ENCODE data around the gene CCDC87. TPM values are rescaled to one million over a fixed set of nuclear protein-coding genes. Genes with fewer than 3 reads are reported as not detected.
"Not testable (repeated sequence)": the region's sequence is repeated elsewhere in the genome, so short reads cannot be mapped to it uniquely, and the experiment has no call there.

Gene CCDC87
- polyA plus RNA-seq, 3 donors = 0.28 to 0.36 (median 0.28) TPM

DNA sequence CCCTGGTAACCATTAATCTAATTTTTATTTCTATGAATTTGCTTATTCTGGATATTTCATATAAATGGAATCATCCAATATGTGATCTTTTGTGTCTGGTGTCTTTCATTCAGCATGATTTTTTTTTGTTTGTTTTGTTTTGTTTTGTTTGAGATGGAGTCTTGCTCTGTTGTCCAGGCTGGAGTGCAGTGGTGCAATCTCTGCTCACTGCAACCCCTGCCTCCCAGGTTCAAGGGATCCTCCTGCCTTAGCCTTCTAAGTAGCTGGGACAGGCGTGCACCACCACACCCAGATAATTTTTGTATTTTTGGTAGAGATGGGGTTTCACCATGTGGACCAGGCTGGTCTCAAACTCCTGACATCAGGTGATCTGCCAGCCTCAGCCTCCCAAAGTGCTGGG, 7.4 kb downstream of the CCDC87 start:
- not testable (repeated sequence) for DNase-seq (ENCODE audit: low read depth in 3 of 3, low spot score in 2 of 3)

DNA sequence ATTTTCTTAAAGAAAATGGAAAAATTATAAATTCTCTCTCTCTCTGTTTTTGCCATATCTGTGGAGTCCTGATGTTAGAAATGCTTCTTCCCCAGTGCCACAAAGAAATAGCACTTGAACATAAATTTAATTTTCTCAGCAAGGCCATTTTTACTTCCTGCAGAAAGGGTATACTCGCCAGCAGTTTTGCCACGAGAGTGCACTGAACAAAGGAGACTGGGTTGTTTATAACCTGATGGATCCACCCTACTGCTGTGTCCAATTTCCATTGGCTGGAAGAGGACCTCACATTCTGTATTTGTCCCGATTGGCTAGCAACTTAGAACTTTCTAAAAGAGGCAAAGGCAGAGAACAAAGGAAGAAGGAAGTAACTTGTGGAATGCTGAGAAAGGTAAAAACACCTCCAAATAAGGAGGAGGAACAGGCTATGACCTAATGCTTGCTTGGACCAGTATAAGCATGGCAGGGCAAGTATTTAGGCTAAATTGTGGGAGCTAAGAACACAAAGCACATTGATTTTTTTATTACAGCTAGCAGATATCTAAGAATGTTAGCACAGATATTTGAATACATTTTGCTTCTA, 10.2 kb downstream of the CCDC87 start:
- not testable (repeated sequence) for DNase-seq (ENCODE audit: low read depth in 3 of 3, low spot score in 2 of 3)

DNA sequence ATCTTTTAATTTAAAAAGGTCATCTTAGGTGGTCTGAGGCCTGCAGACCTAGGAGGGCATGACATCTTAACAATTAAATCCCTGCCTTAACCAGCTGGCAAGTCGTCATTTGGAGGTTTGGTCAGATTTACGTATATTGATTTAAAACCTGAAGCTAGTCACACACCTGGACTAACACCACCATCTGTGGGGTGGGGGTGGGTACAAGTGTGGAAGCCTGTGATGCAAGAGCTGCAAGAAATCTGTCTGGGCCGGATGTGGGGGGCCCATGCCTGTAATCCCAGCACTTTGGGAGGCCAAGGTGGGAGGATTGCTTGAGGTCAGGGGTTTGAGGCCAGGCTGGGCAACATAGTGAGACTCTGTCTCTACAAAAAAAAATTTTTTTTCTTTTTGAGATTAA, 11.6 kb downstream of the CCDC87 start:
- DNase-seq (ENCODE audit: low read depth in 3 of 3, low spot score in 2 of 3) = no peak

DNA sequence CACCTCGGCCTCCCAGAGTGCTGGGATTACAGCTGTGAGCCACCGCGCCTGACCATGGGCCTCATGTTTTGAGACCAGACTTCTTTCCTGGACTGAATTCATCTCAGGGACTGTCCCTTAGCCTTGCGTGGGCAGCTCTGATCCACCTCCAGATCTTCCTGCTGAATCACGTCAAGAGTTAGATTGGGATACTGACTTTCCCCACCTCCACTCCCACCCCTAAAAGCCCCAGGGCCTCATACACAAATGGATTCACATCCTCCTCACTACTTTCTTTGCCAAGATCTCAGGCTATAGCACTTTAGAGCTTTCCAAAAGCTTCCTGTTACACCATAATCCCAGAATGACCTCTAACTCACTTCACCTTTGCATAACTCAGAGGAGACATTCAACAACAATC, 12.1 kb downstream of the CCDC87 start:
- DNase-seq (ENCODE audit: low read depth in 3 of 3, low spot score in 2 of 3) = no peak

DNA sequence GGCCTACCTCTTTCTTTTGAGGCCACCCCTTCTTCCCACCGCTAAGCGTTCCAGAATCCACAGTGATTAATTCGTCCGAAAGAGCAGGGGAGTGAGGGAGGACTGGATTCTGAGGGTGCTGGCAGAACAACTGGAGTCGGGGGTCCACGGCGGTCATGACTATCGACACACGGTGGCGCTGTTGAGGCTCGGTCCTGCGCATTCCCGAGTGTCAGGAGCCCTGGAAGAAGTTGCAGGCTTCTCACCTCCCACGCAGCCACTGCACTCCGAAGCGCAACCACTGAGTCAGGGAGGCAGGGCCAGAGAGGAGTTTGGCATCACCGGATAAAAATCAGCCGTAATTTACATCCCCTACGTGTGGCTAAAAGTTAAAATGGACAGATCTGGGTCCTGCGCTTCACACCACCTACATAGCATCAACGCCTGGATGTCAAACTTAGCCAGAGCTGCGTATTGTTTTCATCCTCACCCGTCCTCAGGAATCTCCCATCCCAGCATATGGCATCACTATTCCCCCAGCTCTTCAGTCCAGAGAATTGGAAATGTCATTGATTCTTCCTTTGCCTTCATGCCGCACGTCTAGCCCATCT, 13.8 kb downstream of the CCDC87 start:
- DNase-seq (ENCODE audit: low read depth in 3 of 3, low spot score in 2 of 3) = peak in 2 of 3 donors; percentile 44 to 57

DNA sequence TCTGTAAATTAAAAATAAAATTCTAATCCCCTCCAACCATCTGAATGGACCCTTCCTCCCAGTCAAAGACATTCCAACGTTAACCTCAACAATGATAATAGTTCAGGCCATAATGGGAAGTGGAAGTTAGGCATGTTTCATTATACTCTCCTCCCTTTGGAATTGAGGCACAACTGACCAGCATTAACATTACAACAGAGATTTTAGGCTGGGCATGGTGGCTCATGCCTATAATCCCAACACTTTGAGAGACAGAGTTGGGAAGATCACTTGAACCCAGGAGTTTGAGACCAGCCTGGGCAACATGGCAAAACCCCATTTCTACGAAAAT, 22.0 kb downstream of the CCDC87 start:
- DNase-seq (ENCODE audit: low read depth in 3 of 3, low spot score in 2 of 3) = no peak

DNA sequence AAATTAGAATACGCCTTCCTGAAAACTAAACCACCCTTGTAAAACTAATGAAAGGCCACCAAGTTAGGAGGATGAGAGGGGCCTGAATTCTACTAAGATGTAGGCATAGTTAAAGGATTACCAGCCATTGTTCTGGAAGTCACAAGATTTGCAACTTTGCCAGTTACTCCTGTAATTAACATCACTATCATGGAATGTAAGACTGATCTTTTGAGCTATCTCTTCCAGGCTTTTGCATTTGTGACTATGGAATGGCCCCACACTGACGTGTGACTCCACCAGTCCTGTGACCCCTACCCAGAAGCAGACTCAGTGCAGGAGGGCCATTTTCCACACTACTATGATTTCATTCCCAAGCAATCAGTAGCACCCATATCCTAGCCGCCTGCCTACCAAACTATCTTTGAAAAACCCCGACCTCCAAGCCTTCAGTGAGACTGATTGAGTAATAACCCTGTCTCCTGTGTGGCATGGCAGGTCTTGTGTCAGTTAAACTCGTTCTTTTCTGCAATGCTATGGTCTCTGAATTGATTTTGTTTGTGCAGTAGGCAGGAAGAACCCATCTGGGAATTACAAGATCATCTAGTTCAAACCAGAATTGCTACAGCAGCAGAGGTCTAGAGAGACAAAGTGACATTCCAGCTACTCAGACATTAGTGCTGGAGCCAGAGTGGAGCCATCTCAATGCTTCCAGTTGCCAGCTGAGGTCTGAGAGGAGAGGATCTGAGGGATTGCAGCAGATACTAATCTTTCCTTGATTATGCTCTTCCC, 22.6 kb downstream of the CCDC87 start:
- no peak for DNase-seq (ENCODE audit: low read depth in 3 of 3, low spot score in 2 of 3)

DNA sequence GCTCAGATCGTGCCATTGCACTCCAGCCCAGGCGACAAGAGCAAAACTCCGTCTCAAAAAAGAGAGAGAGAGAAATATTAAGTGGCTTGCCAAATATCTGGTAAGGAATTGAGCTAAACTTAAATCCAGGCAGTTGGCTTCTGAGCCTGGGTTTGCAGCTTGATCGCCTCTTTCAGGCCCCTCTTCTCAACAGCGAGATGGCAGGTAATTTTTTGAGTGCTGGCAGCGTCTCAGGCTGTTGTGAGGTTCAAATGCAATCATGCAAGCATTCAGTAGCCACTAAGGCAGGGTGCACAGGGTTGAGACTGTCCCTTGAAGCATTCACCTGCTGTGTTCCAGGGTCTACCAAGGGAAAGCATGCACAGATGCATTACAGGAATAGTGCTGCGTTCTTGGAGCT, 23.8 kb downstream of the CCDC87 start:
- DNase-seq (ENCODE audit: low read depth in 3 of 3, low spot score in 2 of 3) = no peak

DNA sequence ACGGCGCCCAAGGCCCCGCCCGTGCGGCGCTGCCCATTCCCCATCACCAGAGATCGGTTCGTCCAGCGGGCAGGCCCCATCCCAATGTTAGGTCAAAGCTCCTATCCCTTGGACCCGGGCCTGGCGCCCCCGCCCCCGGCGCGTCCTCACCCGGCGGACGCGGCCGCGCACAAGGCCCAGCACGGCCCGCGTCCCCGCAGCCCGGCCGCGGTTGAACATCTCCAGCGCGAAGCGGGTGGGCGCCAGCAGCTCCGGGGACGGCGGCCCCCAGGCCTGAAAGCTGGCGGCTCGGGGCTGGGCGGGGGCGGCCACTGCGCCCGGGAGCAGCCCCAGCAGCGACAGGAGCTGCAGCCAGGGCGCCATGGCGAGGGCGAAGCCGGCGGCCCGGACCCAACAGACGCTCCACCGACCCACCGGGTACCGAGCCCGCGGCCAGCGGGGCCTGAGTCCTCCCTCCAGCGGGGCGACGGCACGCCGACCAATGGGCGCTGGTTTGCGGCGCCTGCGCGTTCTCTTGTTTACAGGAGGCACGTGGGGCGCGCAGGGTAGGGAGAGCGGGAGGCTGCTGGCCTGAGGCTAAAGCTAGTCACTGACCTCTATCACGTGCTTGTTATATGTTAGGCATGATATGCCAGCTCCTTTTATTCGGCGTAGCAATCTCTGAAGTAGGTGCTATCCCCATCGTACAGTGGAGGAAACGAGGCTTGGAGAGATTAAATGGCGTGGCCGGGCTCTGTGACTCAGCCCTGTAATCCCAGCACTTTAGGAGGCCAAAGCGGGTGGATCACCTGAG, 24.5 kb downstream of the CCDC87 start, which contains the start of gene CTSF:
Gene CTSF, minus strand, starts transcription at position 483 of the 793 bp plus-strand sequence. Its CDS starts 120 bp downstream, at position 363.
- DNase-seq (ENCODE audit: low read depth in 3 of 3, low spot score in 2 of 3) = no peak

DNA sequence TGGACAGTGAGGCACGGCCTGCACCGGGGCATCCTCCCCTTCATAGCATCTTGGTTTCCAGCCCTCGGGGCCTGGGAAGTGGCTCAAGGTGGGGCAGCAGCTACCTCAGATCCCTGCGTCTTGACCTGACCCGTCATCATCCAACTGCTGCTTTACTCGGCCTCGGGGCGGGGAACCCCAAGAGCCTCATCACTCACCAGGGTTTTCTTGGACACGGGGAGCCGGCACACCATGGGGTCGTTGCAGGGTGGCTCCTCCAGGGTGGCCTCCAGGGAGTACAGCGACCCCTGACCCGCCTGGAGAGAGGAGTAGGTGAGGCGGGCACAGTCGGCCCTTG, 25.1 kb downstream of the CCDC87 start:
- no peak for DNase-seq (ENCODE audit: low read depth in 3 of 3, low spot score in 2 of 3)

DNA sequence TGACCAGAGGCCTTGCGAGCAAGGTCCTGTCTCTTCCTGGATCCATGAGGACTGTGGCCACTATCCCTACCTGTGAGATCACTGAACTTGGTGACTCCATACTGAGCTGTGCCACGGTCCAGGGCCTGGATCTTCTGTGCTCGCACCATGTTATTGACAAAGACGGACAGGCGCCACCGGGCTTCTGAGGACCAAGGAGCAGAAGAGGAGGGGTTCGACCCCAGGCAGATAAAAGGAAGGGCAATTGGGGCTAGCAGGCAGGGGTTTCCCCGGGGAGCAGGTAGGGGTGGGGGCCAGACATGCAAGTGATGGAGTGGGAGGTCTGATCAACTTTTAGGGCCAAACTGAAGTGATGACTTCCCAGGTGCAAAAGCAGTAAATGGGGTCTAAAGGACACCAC, 26.6 kb downstream of the CCDC87 start:
- no peak for DNase-seq (ENCODE audit: low read depth in 3 of 3, low spot score in 2 of 3)

DNA sequence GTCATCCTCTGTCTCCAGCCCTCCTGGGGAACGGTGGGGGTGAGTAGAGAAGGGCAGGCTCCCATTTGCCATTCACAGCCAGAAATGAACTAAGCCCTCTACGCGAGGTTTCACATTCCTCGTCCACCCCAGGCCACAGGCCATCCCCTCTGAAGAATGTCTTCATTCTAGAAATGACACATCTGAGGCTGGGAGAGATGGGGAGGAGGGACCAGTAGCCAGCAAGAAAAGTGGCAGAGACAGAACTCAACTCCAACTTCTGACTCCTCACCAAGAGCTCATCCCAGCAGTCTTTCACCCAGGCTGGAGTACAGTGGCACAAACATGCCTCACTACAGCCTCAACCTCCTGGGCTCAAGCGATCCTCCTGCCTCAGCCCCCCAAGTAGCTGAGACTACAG, 27.9 kb downstream of the CCDC87 start:
- DNase-seq (ENCODE audit: low read depth in 3 of 3, low spot score in 2 of 3) = no peak

DNA sequence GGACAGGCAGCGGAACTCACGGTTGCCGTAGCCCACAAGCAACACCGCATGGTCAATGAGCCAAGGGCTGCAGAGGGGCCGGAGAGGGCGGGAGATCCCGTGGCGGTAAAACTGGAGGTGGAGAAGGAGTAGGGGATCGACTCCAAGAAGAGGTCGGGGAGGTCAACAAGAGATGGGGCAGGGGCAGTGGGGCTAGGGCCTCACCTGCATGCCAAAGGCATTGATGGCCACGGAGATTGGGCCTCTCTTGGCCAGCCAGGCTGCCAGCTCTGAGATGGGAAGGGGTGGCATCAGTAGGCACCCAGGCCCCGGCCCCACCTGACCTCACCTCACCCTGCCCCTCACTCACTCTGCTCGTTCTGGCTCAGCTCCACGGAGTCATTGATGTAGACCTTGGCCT, 28.3 kb downstream of the CCDC87 start:
- DNase-seq (ENCODE audit: low read depth in 3 of 3, low spot score in 2 of 3) = no peak

DNA sequence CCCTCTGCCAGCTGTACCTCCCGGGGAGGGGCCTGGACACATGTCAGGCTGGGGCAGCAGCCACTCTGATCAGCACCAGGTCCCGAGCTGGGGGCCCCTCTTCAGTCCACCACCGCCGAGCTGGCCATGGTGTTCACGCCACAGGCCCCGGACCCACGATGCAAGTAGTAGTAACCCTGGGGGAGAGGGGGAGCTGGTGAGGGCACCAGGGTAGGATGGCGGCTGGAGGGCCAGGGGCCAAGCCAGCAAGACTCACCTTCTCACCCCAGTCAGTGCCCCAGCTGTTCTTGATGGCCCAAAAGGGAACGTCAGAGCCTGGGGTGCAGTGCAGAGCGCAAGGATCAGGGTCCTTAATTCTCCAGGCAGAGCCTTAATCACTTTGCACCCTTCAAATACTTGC, 29.0 kb downstream of the CCDC87 start:
- no peak for DNase-seq (ENCODE audit: low read depth in 3 of 3, low spot score in 2 of 3)

DNA sequence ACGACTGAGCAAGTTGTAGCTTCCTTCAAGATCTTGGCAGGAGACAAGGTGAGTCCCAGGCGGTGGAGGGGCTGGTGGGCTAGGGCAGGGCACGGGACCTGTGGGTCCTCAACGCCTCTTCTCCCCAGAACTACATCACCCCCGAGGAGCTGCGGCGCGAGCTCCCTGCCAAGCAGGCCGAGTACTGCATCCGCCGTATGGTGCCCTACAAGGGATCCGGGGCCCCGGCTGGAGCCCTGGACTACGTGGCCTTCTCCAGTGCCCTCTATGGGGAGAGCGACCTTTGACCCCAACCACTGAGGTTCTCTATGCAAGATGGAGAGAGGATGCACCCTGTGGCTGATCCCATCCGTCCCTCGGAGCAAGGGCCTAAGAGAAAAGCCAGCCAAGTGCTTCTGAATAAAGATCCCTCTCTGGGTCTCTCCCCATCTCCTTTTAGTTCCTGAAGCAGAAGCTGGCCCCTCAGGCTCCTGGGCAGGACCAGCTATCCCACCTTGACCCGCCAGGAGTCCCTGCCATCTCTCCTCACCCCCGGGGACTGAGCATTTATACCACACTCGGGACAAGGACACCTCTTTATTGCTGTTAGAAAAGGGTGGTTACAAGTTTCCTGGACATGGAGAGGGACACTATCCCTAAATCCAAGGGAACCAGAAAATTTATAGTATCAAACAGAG, 29.8 kb downstream of the CCDC87 start:
- no peak for DNase-seq (ENCODE audit: low read depth in 3 of 3, low spot score in 2 of 3)

DNA sequence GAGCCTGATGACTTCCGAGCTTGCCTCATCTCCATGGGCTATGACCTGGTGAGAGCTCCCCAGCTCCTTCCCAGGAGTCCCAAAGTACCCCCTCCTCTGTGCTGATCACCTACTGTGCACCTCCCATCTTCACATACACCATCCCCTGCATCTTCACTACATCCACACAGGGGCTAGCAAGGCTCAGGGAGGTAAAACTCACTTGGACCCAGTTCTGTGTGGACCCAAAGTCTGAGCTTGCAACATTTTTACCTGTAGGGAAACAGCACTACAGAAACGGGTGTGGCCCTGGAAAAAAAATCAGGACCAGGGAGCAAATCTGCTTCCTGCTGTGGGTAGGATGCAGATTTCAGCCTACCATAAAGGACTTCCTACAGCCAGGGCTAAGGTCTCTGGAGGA, 30.6 kb downstream of the CCDC87 start:
- DNase-seq (ENCODE audit: low read depth in 3 of 3, low spot score in 2 of 3) = no peak

DNA sequence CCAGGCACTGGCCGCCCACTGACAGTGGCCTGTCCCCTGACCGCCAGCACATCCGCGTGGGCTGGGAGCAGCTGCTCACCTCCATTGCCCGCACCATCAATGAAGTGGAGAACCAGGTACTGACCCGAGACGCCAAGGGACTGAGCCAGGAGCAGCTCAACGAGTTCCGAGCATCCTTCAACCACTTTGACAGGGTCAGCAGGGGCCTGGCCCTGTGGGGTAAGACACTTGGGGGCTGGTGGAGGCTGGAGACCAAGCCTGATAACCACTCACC, 31.0 kb downstream of the CCDC87 start:
- DNase-seq (ENCODE audit: low read depth in 3 of 3, low spot score in 2 of 3) = no peak

DNA sequence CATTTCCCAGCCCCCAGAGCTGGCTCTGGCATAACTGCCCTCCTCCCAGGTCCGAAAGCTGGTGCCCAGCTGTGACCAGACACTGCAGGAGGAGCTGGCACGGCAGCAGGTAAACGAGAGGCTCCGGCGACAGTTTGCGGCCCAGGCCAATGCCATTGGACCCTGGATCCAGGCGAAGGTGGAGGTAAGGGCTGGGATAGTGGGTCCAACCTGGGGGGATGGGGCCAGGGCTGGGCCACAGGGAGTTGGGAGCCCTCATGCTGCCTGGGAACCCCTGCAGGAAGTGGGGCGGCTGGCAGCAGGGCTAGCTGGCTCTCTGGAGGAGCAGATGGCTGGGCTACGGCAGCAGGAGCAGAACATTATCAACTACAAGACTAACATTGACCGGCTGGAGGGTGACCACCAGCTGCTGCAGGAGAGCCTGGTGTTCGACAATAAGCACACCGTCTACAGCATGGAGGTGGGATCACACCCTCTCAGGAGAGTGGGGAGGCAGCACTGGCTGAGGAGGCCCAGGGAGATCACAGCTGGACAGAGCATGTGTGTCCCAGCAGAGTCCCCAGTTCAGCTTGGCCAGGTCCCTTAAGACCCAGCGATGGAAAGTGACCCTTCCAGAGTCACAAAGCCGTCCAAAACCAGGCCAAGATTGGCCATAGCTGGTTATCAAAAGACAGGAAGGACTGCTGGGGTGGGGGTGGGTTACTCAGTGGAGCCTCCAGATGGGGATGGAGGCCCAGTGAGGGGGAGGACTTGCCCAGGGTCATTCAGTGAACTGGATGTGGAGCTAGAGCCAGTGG, 31.5 kb downstream of the CCDC87 start:
- no peak for DNase-seq (ENCODE audit: low read depth in 3 of 3, low spot score in 2 of 3)

DNA sequence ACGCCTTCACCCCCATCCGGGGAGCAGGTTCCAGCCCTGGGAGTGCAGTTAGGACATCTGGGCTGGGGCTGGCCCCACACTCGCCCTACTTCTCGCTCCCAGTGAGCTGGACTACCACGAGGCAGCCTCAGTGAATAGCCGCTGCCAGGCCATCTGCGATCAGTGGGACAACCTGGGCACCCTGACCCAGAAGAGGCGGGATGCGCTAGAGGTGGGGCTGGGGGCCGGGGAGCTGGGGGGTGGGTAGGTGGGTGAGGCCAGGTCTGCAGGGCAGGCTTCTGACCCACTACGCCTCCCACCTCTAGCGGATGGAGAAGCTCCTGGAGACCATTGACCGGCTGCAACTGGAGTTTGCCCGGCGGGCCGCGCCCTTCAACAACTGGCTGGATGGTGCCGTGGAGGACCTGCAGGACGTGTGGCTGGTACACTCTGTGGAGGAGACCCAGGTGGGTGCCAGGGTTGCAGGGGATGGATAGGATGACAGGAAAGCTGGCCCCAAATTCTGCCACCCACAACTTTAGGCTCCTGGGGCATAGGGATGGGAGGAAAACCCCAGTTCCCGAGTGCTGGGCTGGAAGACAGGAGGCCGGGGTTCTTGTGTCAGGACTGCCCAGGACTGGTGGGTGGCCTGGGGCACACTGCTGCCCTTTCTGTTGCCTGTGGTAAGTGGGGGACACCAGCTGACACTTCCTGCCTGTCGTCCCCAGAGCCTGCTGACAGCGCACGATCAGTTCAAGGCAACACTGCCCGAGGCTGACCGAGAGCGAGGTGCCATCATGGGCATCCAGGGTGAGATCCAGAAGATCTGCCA, 32.8 kb downstream of the CCDC87 start:
- no peak for DNase-seq (ENCODE audit: low read depth in 3 of 3, low spot score in 2 of 3)
